ENCODE measurements around the gene HCLS1.
"Not testable (repeated sequence)": the region's sequence is repeated elsewhere in the genome, so short reads cannot be mapped to it uniquely, and the experiment has no call there.

Gene HCLS1, protein sequence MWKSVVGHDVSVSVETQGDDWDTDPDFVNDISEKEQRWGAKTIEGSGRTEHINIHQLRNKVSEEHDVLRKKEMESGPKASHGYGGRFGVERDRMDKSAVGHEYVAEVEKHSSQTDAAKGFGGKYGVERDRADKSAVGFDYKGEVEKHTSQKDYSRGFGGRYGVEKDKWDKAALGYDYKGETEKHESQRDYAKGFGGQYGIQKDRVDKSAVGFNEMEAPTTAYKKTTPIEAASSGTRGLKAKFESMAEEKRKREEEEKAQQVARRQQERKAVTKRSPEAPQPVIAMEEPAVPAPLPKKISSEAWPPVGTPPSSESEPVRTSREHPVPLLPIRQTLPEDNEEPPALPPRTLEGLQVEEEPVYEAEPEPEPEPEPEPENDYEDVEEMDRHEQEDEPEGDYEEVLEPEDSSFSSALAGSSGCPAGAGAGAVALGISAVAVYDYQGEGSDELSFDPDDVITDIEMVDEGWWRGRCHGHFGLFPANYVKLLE

DNA sequence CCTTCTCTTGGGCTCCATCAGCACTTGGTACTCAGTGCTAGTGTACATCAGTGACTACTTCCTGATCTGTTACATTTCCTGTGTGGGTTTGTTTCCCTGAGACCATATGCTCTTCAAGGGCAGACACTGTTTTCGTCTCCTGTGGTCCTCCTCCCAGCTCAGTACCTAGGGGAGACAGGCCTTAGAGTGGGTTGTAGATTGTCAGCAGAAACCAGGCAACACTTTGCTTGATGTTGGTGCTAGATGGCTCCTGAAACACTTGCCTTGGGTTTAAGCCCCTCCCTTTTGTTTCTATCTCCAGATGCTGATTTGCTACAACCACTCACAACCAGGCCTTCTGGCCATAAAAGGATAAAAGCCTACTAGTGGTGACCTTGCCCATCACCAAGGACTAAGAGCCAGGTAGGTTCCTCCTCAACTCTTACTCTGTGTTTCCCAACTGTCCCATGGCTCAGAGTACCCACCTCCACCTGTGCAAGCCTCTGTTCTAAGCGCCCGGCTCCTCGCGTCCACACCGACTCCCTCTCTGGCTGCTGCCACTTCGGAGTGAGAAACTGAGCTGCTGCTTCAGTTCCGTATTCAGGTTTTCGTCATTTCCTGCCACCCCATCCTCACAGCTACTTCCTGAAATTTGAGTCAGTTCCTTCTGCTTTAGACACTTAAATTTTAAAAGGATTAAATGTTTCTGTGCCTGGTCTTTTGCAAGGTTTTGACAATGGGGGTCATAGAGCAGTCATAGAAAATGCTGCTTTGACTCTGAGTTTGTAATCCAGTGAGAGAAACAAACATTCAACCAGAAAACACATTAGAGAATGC is at the start of gene HCLS1:
Gene HCLS1 (minus strand): TSS at position 548 of the 816 bp plus-strand sequence. CDS start 2,556 bp downstream, outside the sequence.
- peak in 22 of 51 donors; percentile 2 to 29 (median 11) for DNase-seq

DNA sequence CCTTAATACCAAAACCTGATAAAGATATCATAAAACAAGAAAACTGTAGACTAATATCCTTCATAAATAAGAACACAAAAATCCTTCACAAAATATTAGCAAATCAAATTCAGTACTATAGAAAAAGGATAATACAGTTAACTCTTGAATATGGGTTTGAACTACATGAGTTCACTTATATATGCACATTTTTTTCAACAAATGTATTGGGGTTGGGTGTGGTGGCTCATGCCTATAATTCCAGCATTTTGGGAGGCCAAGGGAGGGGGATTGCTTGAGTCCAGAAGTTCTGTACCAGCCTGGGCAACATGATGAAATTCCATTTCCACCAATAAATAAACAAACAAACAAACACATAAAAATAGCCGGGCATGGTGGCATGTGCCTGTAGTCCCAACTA is 49.6 kb upstream of the HCLS1 start:
- no peak for DNase-seq

GRCh38 chr3:121707531-121708273 is 47.0 kb upstream of the HCLS1 start:
- DNase-seq = no peak

GRCh38 chr3:121705541-121705940 is 44.8 kb upstream of the HCLS1 start:
- DNase-seq = no peak

DNA sequence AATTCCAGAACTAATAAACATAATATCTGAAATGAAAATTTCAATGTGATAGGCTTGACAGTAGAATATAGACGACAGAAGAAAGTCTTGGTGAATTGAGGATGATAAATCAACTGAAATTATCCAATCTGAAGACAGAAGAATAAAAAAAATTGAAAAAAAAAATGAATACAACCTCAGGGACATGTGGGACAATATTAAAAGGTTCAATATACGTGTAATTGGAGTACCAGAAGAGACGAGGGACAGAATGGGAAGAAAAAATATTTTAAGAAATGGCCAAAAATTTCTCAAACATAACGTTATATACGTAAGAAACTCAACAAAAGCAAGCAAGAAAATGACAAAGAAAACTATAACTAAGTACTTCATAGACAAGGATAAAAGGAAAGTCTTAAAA is 43.3 kb upstream of the HCLS1 start:
- DNase-seq = no peak

DNA sequence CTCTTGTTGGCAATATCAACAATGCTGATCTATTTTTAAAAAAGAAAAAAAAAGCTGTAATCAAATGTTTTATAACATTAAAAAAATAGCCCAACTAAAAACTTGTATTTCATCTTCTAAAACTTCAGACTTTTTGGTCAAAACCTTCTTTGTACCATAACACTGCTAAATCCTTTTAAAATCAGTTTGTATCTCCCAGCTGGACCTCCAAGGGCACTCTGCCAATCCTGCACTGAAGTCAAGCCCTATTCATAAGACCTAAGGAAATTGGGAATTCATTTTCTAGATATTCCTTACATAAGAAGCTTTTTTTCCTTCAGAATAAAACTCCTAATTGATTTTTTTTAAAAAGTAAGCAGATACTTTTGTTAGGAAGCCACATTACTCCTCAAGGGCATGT is 38.2 kb upstream of the HCLS1 start:
- DNase-seq = peak in 4 of 51 donors; percentile 0 to 3 (median 1)

DNA sequence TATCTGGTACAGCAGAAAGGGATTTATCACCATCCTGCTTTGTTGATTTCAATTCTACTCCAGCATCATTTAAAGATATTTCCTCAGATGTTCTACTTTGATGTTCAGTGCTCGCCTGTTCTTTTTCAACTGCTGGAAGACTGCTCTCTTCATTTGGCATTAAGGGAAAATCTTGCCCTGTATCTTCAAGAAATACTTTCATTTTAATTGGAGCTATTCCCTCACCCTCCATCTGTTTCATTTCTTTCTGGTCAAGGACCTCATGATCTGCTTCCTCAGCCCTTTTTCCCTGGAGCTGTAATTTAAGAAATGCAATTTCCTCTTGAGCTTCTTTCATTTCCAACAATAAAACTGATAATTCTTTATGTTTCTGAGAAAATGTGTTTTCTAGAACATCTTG is 37.8 kb upstream of the HCLS1 start:
- DNase-seq = no peak

DNA sequence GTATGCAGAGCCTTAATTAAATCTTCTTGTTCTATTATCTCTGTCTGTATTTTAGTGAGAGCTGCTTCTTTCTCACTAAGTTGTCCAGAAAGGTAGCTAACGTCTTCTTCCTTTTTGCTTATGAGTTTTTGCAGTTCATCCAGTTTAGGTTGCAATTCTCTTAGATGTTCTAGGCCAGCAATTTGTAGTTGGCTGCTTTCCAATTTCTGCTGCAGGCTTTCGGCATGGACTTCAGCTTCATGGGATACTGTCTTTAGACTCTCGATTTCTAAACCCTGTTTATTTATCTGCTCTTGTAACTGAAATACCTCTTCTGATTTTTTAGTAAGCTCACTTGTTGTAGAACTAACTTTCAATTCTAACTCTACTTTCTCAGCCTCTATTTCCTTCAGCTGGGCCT is 35.5 kb upstream of the HCLS1 start:
- DNase-seq = no peak

DNA sequence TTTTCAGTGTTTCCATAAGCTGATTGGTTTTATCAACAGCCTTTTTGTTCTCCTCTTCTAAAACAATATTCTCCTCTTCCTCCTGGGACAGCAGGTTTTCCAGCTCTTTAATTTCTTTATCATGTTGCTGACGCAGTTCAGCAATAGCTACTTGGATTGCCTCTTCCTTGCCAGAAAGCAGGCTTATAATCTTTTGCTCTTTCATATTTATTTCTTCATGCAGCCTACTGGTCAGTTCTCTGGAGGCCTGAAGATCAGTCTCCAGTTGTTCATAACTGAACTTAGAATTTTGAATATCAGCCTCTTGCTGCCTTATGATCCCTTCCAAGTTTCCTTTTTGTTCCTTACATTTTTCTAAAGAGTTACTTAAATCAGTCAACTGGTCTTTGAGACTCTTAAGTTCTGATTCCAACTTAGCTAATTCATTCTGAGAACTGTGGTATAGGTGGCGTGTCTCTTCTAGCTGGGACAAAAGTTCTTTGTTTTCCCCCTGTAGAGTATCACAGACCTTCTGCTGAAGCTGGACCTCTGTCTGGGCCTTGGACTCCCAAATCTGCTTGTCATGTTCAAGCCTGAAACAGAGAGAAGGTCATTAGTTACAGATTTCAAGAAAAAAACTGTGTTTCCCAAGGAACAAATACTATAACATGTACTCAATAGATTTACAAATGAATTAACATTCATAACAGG is 31.5 kb upstream of the HCLS1 start:
- DNase-seq = no peak

DNA sequence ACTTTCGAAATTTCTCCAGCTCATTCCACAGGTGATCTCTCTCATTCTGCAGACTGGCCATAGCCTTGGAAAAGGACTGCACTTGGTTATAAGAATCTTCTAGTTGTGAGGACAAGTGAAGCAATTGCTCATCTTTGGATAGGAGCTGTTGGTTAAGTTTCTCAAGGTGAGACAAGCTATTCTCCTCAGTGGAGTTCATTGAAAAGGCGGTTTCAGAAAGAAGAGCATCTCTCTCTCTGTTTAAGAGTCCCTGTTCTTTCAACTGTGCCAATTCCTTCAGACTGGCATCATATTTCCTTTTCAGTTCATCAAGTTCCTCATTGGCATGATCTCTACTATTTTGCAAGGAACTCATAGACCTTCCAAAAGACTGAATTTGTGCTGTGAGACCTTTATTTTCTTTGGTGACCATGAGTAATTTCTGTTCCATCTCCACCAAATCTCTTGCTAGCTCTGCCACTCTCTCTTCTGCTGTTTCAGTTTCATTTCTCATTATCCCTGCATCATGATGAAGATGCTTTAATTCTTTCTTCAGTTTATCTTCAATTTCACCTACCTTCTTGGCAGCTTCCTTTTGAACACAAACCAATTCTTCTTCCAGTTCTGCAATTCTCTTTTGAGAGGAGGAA is 30.2 kb upstream of the HCLS1 start:
- DNase-seq = no peak

- not testable (repeated sequence) for DNase-seq
These were observed 28.0 kb upstream of the HCLS1 start for GRCh38 chr3:121688747-121689146.

DNA sequence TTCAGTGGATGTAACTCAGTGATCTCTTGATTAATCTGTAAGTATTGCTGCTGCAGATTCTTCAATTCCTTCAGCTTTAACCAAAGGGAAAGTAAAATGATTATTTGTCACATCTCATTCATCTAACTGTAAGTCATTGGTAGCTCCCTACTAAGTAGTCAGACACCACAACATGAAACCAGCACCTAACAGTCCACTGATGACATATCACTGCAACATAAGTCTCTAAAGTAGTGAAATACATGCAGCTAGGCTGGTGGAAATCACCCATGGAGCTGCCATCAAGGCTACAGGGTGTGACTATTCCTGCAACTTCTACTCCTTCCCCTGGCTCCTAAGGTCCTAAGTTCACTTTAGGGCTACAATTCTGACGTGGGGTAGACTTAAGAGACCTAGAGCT is 21.1 kb upstream of the HCLS1 start:
- no peak for DNase-seq

DNA sequence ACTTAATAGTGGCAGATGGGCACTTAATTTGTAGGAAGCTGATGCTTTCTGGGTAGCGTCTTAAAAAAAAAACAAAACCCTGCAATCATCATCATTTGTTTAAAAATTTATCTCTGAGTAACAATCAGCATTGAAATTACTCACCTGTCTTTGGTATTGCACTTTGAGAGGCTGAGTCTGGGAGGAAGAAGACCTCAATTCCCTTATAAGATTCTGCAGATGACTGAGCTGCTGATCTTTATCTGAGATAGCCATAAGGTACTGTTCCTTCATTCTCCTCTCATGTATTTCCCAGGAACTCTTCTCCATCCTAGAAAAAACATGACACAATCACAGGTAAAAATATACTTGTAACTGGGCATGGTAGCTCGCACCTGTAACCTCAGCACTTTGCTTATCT is 16.4 kb upstream of the HCLS1 start:
- DNase-seq = no peak

DNA sequence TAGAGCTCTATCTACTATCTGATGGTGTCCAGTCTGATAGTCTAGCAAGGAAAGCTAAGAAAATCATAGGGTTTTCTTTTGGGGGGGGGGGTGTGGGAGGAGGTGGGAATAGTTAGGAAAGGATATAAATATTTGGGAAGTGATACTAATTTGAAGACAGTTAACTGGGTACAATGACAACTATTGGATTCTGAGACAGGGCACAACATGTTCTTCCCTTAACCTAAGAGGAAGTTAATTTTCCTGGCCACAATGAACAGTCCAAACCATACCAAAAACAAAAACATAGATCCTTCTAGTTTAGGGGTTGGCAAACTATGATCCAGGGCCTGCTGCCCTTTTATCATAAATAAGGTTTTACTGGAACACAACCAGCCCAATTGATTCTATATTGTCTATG is 10.0 kb upstream of the HCLS1 start:
- DNase-seq = no peak

DNA sequence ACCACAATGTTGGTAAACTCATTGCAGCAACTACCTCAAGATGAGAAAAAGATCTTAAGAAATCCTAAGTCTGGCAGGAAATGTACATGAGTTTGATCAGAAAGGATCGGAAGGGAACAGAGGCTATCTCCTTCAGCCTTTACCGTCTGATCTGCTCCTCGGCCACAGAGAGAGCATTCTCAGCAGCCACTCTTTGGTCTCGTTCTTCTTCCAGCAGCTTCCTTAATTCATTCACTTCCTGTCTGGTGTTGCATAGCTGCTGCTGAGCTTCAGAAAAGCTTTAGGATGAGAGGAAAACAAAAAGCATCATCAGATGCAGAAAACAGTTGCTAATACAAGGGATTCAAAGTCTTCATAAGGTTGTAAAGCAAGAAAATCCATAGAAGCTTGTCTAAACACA is 6.6 kb upstream of the HCLS1 start:
- DNase-seq = peak in 1 of 51 donors; percentile 6

- DNase-seq = no peak
These were observed 4.8 kb upstream of the HCLS1 start for GRCh38 chr3:121665488-121665887.

DNA sequence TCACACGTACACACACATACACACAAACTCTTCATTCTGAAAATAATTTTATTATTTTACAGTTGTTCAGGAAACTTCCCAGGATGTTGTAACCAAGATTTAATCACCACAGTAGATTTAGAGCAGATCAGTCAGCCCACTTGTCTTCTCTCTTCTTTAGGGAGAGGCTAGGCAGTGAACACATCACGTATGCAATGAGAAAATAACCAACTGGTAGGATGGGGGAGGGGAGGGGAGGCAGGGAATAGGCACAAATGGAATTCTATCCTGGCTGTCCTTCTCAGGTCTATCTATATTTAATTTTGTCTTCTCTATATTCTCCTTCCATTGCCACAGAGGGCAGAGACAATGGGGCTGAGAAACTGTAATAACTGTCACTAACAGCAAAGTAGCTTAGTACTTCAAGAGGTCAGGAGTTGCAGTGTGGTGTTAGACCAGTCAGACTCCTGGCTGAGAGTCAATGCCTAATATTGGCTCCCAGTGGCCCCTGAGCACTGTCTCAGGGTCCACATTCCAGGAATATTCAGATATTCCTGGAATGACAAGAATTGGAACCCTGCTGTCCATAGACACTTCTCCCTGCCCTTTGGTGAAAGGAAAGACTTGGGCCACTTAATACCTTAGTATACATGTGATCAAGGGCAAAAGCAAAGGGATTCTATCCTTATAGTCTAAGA is 2.6 kb upstream of the HCLS1 start:
- DNase-seq = no peak

GRCh38 chr3:121662742-121663141 is 2.0 kb upstream of the HCLS1 start:
- no peak for DNase-seq

DNA sequence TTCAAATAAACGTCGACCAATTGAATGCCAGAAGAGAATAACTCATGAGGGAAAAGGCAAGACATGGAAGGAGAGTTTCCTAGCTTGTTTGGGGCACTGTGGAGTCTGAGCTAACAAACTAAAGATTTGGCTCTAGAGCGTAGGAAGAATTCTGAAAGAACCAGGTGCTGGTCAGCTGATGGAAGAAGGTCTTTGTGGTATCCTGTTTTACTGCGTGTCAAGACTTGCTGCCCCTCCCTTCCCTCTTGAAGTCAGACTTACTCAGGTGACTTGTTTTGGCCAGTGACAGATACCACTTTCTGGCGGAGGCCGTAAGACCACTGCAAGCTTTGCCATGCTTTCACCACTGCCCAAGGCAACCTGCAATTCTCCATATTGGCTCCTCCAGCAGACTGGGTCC is 673 bp upstream of the HCLS1 start:
- no peak for DNase-seq

DNA sequence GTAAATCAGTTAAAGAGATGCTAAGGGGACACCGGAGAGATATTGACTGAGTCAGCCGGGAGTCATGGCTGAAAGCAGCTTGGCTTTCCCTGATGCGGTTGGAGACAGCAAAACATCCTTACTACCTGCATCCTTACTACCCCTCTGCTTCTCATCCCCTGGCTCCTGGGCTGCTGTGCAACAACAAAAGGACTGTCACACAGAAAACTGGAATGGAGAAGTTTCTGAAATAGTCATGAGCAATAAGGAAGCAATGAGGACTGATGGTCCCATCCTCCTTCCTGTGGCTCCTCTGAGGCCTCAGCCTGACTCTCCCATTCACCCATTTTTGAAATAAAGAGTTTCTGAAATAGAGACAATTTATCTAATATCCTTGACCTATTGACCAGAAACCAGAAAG is 1.1 kb downstream of the HCLS1 start:
- DNase-seq = no peak

Measured in hypothalamus (tissue), 51 donors.